HG02852 (cell line): ENCODE data around the gene TOMM40.
A peak's percentile ranks its signal among the peaks of the same experiment; 100 is the strongest.
"Not testable (repeated sequence)": the region's sequence is repeated elsewhere in the genome, so short reads cannot be mapped to it uniquely, and the experiment has no call there.

ENCODE experiments used
- ATAC-seq: cut with Tn5 transposase; IDR thresholded peaks from one replicate; pipeline ENCODE4 v1.9.1; 2021; ENCODE audit warnings: mild to moderate bottlenecking, moderate library complexity; ENCODE audit not compliant: unreplicated experiment

Gene TOMM40

GRCh38 chr19:44924243-44924725 is 33.2 kb downstream of the TOMM40 start:
- no peak for ATAC-seq

GRCh38 chr19:44925114-44925891 is 34.2 kb downstream of the TOMM40 start:
- no peak for ATAC-seq

GRCh38 chr19:44926245-44927077 is 35.4 kb downstream of the TOMM40 start:
- not testable (repeated sequence) for ATAC-seq

GRCh38 chr19:44927746-44928145 is 36.7 kb downstream of the TOMM40 start:
- ATAC-seq = no peak

- ATAC-seq = no peak
These were observed 39.0 kb downstream of the TOMM40 start for GRCh38 chr19:44930088-44930487.

GRCh38 chr19:44931541-44931940 is 40.5 kb downstream of the TOMM40 start:
- no peak for ATAC-seq

GRCh38 chr19:44939668-44940067 is 48.6 kb downstream of the TOMM40 start:
- no peak for ATAC-seq

GRCh38 chr19:44942067-44942571 is 51.1 kb downstream of the TOMM40 start, which contains the start of gene APOC4:
APOC4 (plus strand) TSS chr19:44942237; CDS start chr19:44942278, 41 bp downstream.
- ATAC-seq = no peak

GRCh38 chr19:44943801-44944249 is 52.8 kb downstream of the TOMM40 start:
- ATAC-seq = peak; percentile 64

GRCh38 chr19:44947041-44947581 is 56.1 kb downstream of the TOMM40 start:
- ATAC-seq = no peak

GRCh38 chr19:44948237-44948636 is 57.2 kb downstream of the TOMM40 start:
- no peak for ATAC-seq

- ATAC-seq = no peak
These were observed 57.8 kb downstream of the TOMM40 start for GRCh38 chr19:44948763-44949374.

GRCh38 chr19:44949550-44949949 is 58.5 kb downstream of the TOMM40 start:
- ATAC-seq = no peak

- ATAC-seq = no peak
These were observed 60.4 kb downstream of the TOMM40 start for GRCh38 chr19:44951179-44952159.
